Measurements from ENCODE around the gene USP25. TPM values are rescaled to one million over a fixed set of nuclear protein-coding genes. Genes with fewer than 3 reads are reported as not detected.

Gene USP25
- total RNA-seq, 1 experiment from 2014 or later = 33.6 TPM

GRCh38 chr21:15928196-15928595 is 198.4 kb downstream of the USP25 start:
- no peaks in the 10 kb centered on the region for H4K20me1 ChIP-seq (ENCODE audit: insufficient read depth)
- intact Hi-C loops (cut with micrococcal nuclease) = no loop called here
- no peak for TF ChIP-seq ZFX (IDR thresholded peaks at IDR 0.05)
- no peak for TF ChIP-seq RAD21 (IDR thresholded peaks at IDR 0.05; ENCODE audit: low read depth)
- TF ChIP-seq ELF1 (IDR thresholded peaks at IDR 0.05; ENCODE audit: borderline replicate concordance, low read depth) = no peak
- TF ChIP-seq, protein P1, sequence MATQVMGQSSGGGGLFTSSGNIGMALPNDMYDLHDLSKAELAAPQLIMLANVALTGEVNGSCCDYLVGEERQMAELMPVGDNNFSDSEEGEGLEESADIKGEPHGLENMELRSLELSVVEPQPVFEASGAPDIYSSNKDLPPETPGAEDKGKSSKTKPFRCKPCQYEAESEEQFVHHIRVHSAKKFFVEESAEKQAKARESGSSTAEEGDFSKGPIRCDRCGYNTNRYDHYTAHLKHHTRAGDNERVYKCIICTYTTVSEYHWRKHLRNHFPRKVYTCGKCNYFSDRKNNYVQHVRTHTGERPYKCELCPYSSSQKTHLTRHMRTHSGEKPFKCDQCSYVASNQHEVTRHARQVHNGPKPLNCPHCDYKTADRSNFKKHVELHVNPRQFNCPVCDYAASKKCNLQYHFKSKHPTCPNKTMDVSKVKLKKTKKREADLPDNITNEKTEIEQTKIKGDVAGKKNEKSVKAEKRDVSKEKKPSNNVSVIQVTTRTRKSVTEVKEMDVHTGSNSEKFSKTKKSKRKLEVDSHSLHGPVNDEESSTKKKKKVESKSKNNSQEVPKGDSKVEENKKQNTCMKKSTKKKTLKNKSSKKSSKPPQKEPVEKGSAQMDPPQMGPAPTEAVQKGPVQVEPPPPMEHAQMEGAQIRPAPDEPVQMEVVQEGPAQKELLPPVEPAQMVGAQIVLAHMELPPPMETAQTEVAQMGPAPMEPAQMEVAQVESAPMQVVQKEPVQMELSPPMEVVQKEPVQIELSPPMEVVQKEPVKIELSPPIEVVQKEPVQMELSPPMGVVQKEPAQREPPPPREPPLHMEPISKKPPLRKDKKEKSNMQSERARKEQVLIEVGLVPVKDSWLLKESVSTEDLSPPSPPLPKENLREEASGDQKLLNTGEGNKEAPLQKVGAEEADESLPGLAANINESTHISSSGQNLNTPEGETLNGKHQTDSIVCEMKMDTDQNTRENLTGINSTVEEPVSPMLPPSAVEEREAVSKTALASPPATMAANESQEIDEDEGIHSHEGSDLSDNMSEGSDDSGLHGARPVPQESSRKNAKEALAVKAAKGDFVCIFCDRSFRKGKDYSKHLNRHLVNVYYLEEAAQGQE (IDR thresholded peaks at IDR 0.05; ENCODE audit: low read depth) = no peak
- TF ChIP-seq POLR2A (IDR thresholded peaks at IDR 0.05; ENCODE audit: borderline replicate concordance, extremely low read depth, insufficient read depth, insufficient read length) = no peak
- TF ChIP-seq SIN3A (IDR thresholded peaks at IDR 0.05; ENCODE audit: low read depth) = no peak
- no peak for TF ChIP-seq SRF (IDR thresholded peaks at IDR 0.05; ENCODE audit: low read depth)
- TF ChIP-seq ZNF274 (IDR thresholded peaks at IDR 0.05; ENCODE audit: low read depth, low read length) = no peak
- TF ChIP-seq CEBPB (IDR thresholded peaks at IDR 0.05; ENCODE audit: low read depth) = no peak
- no peak for TF ChIP-seq FOSL1 (IDR thresholded peaks at IDR 0.05; ENCODE audit: low read depth)
- no peak for TF ChIP-seq EZH2 (IDR thresholded peaks at IDR 0.05)
- no peak for TF ChIP-seq CBX3 (IDR thresholded peaks at IDR 0.05; ENCODE audit: low read depth)
- TF ChIP-seq, protein P2, sequence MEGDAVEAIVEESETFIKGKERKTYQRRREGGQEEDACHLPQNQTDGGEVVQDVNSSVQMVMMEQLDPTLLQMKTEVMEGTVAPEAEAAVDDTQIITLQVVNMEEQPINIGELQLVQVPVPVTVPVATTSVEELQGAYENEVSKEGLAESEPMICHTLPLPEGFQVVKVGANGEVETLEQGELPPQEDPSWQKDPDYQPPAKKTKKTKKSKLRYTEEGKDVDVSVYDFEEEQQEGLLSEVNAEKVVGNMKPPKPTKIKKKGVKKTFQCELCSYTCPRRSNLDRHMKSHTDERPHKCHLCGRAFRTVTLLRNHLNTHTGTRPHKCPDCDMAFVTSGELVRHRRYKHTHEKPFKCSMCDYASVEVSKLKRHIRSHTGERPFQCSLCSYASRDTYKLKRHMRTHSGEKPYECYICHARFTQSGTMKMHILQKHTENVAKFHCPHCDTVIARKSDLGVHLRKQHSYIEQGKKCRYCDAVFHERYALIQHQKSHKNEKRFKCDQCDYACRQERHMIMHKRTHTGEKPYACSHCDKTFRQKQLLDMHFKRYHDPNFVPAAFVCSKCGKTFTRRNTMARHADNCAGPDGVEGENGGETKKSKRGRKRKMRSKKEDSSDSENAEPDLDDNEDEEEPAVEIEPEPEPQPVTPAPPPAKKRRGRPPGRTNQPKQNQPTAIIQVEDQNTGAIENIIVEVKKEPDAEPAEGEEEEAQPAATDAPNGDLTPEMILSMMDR (IDR thresholded peaks at IDR 0.05 in 2 of 3, conservative IDR thresholded peaks at IDR 0.05 in 1 of 3; ENCODE audit: borderline replicate concordance in 1 of 3, insufficient read depth in 1 of 3, low read depth in 2 of 3, low read length in 2 of 3) = no peak
- TF ChIP-seq MAX (IDR thresholded peaks at IDR 0.05) = no peak
- TF ChIP-seq, protein P3, sequence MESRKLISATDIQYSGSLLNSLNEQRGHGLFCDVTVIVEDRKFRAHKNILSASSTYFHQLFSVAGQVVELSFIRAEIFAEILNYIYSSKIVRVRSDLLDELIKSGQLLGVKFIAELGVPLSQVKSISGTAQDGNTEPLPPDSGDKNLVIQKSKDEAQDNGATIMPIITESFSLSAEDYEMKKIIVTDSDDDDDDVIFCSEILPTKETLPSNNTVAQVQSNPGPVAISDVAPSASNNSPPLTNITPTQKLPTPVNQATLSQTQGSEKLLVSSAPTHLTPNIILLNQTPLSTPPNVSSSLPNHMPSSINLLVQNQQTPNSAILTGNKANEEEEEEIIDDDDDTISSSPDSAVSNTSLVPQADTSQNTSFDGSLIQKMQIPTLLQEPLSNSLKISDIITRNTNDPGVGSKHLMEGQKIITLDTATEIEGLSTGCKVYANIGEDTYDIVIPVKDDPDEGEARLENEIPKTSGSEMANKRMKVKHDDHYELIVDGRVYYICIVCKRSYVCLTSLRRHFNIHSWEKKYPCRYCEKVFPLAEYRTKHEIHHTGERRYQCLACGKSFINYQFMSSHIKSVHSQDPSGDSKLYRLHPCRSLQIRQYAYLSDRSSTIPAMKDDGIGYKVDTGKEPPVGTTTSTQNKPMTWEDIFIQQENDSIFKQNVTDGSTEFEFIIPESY (IDR thresholded peaks at IDR 0.05; ENCODE audit: extremely low read depth, insufficient replicate concordance, low read length) = no peak
- TF ChIP-seq JUND (IDR thresholded peaks at IDR 0.05) = no peak
- no peak for TF ChIP-seq TCF7L2 (IDR thresholded peaks at IDR 0.05; ENCODE audit: borderline replicate concordance, extremely low read depth, insufficient read depth, insufficient read length)
- no peak for TF ChIP-seq EZH2phosphoT487 (IDR thresholded peaks at IDR 0.05; ENCODE audit: borderline replicate concordance)
- TF ChIP-seq POLR2AphosphoS5 (IDR thresholded peaks at IDR 0.05; ENCODE audit: low read depth, low read length) = no peak
- H3K4me1 ChIP-seq (ENCODE audit: control insufficient read depth in 1 of 2, insufficient read depth in 2 of 2, low read length in 2 of 2) = no peaks in the 10 kb centered on the region
- DNase-seq (ENCODE audit: low read depth, low spot score) (no peak), ATAC-seq (no peak)
- no peak overlapping the region for H3K4me3 ChIP-seq (replicated peaks in 1 of 2; ENCODE audit: low read depth in 1 of 2, low read length in 2 of 2)
- no peaks in the 10 kb centered on the region for H3K79me2 ChIP-seq (ENCODE audit: insufficient read depth, low read length)
- H3K27ac ChIP-seq (ENCODE audit: low read depth, low read length) = no peak overlapping the region
- no peaks in the 10 kb centered on the region for H3K9me3 ChIP-seq (ENCODE audit: control insufficient read depth in 1 of 2, insufficient read depth in 1 of 2, low read depth in 1 of 2, low read length in 2 of 2)
- no peaks in the 10 kb centered on the region for H3K9me2 ChIP-seq (ENCODE audit: insufficient read depth)
- ChIA-PET CTCF (no interaction called here), POLR2A (no interaction called here), RAD21 (ENCODE audit: low non-redundant PET in 1 of 2, low total read pairs in 2 of 2, uncharacterized antibody in 2 of 2, unreplicated experiment in 2 of 2) (no interaction called here)
- no peak overlapping the region for H3K4me2 ChIP-seq (ENCODE audit: low read length)
- no peaks in the 10 kb centered on the region for H3K36me3 ChIP-seq (ENCODE audit: control insufficient read depth in 1 of 2, insufficient read depth in 2 of 2, low read length in 2 of 2)
- no peak overlapping the region for H2AFZ ChIP-seq (ENCODE audit: low read depth, low read length, poor library complexity, severe bottlenecking)
- H3K9ac ChIP-seq (ENCODE audit: low read length) = no peak overlapping the region
- H3K27me3 ChIP-seq (ENCODE audit: insufficient read depth, low read length) = no peaks in the 10 kb centered on the region
- BruUV-seq (replicated peaks) = no TSS peak
